OCI-LY3 (cell line): ENCODE data around the gene CIT.

Experiments used
- H2AFZ ChIP-seq: fragments of 200-600, 300-600 bp; shearing (Covaris generic); 2 replicates; pipeline ENCODE4 v1.6.0; 2014; ENCODE audit warnings: antibody characterized with exemption, low read depth, low read length
- H3K27ac ChIP-seq: fragments of 200-600, 300-600 bp; sonication (generic); 2 replicates; pipeline ENCODE4 v1.5.1; 2014; ENCODE audit warnings: mild to moderate bottlenecking, low read length, moderate library complexity, mixed read lengths
- H3K27me3 ChIP-seq: fragments of 200-600, 300-600 bp; sonication (generic); 2 replicates; pipeline ENCODE4 v1.6.1; 2014; ENCODE audit warnings: low read depth, low read length, mixed read lengths
- H3K36me3 ChIP-seq: fragments of 200-600, 300-600 bp; sonication (generic); replicated peaks from 2 replicates; pipeline ENCODE3; 2014; ENCODE audit warnings: low read depth, low read length, mixed read lengths
- H3K4me1 ChIP-seq: fragments of 300-600, 200-600 bp; sonication (generic); 2 replicates; pipeline ENCODE4 v1.6.1; 2014; ENCODE audit warnings: low read length, mixed read lengths
- H3K4me2 ChIP-seq: fragments of 200-600, 300-600 bp; sonication (generic); 2 replicates; pipeline ENCODE4 v1.6.1; 2014; ENCODE audit warnings: low read length, mixed read lengths
- H3K4me3 ChIP-seq: fragments of 300-600, 200-600 bp; sonication (generic); 2 replicates; pipeline ENCODE4 v1.5.1; 2014; ENCODE audit warnings: antibody characterized with exemption, mild to moderate bottlenecking, low read length, moderate library complexity
- H3K79me2 ChIP-seq: fragments of 300-600, 200-600 bp; shearing (Covaris generic); 2 replicates; pipeline ENCODE4 v1.6.1; 2014; ENCODE audit warnings: mild to moderate bottlenecking, low read length, mixed read lengths
- H3K9ac ChIP-seq: fragments of 300-600, 200-600 bp; shearing (Covaris generic); 2 replicates; pipeline ENCODE4 v1.6.0; 2014; ENCODE audit warnings: mild to moderate bottlenecking, low read length, moderate library complexity
- H3K9me3 ChIP-seq: fragments of 200-600, 300-600 bp; shearing (Covaris generic); 2 replicates; pipeline ENCODE4 v1.6.1; 2014; ENCODE audit warnings: low read length, mixed read lengths; ENCODE audit not compliant: insufficient read depth
- H4K20me1 ChIP-seq: fragments of 200-600, 300-600 bp; sonication (generic); 2 replicates; pipeline ENCODE4 v1.6.1; 2016; ENCODE audit warnings: low read length, mixed read lengths; ENCODE audit not compliant: insufficient read depth
- EZH2phosphoT487 ChIP-seq: fragments of 200-600 bp; shearing (Covaris generic); IDR thresholded peaks from 2 replicates; pipeline ENCODE4 v1.6.1; 2018; ENCODE audit warnings: antibody characterized with exemption, mixed run types, low read depth
- TF ChIP-seq, protein P1 (sequence below): fragments of 200-600, 300-600 bp; sonication (generic); IDR thresholded peaks from 2 replicates; pipeline ENCODE4 v1.5.1; 2014; ENCODE audit warnings: antibody characterized with exemption, low read length, low read depth

Gene CIT

DNA sequence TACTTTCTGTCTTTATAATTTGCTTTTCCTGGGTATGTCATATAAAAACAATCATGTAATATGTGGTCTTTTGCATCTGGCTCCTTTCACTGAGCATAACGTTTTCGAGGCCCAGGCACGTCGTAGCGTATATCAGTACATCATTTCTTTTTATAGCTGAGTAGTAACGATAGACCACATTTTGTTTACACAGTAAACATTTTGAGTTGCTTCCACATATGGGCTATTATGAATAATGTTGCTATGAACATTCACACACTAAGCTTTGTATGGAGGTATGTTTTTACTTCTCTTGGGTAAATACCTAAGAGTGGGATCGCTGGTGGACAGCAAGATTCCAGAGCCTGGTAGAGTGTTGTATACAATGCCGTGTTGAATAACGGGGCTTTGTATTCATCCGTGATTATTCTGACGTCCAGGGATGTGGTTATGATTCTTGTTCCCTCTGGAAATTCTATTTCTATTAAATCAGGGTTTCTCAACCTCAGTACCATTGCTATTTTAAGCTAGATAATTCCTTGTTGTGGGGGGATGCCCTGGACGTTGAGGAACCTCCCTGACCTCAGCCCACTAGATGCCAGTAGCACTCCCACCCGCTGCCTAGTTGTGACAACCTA, 38.9 kb upstream of the CIT start:
- Histone ChIP-seq H3K79me2 (no peaks in the 10 kb centered on the region), H3K4me2 (no peak overlapping the region), H3K4me1 (no peaks in the 10 kb centered on the region), H3K27ac (no peak overlapping the region), H3K36me3 (no peaks in the 10 kb centered on the region), H2AFZ (no peak overlapping the region), H3K4me3 (no peak overlapping the region), H4K20me1 (no peaks in the 10 kb centered on the region), H3K27me3 (no peaks in the 10 kb centered on the region), H3K9ac (no peak overlapping the region), H3K9me3 (no peaks in the 10 kb centered on the region)
- TF ChIP-seq EZH2phosphoT487: no peak
- TF ChIP-seq, protein P1, sequence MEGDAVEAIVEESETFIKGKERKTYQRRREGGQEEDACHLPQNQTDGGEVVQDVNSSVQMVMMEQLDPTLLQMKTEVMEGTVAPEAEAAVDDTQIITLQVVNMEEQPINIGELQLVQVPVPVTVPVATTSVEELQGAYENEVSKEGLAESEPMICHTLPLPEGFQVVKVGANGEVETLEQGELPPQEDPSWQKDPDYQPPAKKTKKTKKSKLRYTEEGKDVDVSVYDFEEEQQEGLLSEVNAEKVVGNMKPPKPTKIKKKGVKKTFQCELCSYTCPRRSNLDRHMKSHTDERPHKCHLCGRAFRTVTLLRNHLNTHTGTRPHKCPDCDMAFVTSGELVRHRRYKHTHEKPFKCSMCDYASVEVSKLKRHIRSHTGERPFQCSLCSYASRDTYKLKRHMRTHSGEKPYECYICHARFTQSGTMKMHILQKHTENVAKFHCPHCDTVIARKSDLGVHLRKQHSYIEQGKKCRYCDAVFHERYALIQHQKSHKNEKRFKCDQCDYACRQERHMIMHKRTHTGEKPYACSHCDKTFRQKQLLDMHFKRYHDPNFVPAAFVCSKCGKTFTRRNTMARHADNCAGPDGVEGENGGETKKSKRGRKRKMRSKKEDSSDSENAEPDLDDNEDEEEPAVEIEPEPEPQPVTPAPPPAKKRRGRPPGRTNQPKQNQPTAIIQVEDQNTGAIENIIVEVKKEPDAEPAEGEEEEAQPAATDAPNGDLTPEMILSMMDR: no peak

DNA sequence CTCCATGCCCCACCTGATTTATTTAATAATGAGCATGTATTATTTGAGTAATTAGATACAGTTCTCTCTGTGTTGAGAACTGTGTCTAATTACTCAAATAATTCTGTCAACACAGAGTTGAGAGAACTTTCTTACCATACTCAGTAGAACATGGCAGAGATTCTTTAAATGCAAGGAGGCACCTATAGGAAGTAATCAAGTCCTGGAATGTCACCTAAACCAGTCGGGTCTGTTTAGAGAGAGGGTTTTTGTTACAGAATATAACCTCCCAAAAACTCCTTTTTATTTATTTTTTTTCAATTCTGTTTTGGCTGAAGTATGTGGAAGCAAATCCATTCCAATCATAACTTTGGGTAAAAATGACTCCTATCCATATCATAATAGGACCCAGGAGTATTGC, 37.5 kb upstream of the CIT start:
- no peaks in the 10 kb centered on the region for H4K20me1 ChIP-seq
- no peaks in the 10 kb centered on the region for H3K4me1 ChIP-seq
- H3K4me3 ChIP-seq: no peak overlapping the region
- TF ChIP-seq, protein P1: no peak
- TF ChIP-seq EZH2phosphoT487: no peak
- H3K36me3 ChIP-seq: no peaks in the 10 kb centered on the region
- H3K4me2 ChIP-seq: no peak overlapping the region
- no peak overlapping the region for H3K9ac ChIP-seq
- no peaks in the 10 kb centered on the region for H3K79me2 ChIP-seq
- H3K27me3 ChIP-seq: no peaks in the 10 kb centered on the region
- no peaks in the 10 kb centered on the region for H3K9me3 ChIP-seq
- H3K27ac ChIP-seq: no peak overlapping the region
- H2AFZ ChIP-seq: no peak overlapping the region

DNA sequence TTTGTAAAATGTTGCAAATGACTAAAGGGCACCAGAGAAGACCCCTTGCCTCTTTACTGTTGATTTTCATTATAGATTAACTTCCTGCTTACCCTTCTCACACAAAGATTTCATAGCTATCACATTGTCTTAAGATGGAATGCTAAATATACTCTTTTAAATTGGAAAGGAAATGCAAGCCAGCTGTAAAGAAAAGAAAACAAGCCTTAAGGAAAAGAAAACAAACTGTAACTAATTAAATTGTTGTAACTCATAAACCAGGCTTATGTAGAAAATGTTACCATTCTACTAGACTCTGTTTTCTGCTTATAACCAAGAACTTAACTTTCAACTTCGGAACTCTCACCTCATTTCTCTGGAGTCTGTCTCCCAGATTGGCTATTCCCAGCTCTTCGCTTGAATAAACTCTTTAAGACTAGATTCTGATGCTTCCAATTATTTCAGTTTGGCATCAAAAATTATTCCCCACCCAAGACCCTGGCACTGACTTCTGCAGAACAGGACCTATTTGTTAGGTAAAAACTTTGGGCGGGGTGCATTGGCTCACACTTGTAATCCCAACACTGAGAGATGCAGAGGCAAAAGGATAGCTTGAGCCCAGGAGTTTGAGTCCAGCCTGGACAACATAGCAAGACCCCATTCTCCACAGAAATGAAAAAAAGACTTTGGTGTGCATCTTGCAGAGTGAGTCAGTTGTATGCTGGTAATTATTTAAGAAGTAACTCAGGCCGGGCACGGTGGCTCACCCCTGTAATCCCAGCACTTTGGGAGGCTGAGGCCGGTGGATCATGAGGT, 36.6 kb upstream of the CIT start:
- Histone ChIP-seq H3K79me2 (no peaks in the 10 kb centered on the region), H3K9ac (no peak overlapping the region), H3K4me3 (no peak overlapping the region), H3K36me3 (no peaks in the 10 kb centered on the region), H3K27me3 (no peaks in the 10 kb centered on the region), H3K9me3 (no peaks in the 10 kb centered on the region), H3K27ac (no peak overlapping the region), H3K4me1 (no peaks in the 10 kb centered on the region), H2AFZ (no peak overlapping the region), H4K20me1 (no peaks in the 10 kb centered on the region), H3K4me2 (no peak overlapping the region)
- TF ChIP-seq, protein P1: no peak
- TF ChIP-seq EZH2phosphoT487: no peak

DNA sequence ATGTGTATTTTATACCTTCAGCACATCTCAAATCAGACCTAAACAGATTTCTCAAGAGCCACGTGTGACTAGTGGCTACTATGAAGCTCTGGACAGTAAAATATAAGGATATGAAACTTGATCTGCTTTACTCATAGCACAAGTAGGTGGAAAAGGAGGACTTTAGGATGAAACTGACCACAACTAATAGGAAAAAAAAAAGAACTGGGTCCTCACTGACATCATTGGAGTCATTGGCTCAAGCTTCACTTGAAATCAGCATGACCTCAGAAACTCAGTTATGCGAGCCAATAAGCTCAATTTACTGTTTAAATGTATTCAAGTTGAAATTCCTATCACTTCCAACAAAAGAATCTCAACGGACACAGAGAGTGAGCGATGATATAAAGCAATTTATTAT, 34.1 kb upstream of the CIT start:
- Histone ChIP-seq H3K27me3 (no peaks in the 10 kb centered on the region), H3K27ac (no peak overlapping the region), H3K79me2 (no peaks in the 10 kb centered on the region), H3K9ac (no peak overlapping the region), H4K20me1 (no peaks in the 10 kb centered on the region), H3K36me3 (no peaks in the 10 kb centered on the region), H3K4me2 (no peak overlapping the region), H2AFZ (no peak overlapping the region), H3K4me1 (no peaks in the 10 kb centered on the region), H3K4me3 (no peak overlapping the region), H3K9me3 (no peaks in the 10 kb centered on the region)
- TF ChIP-seq, protein P1: no peak
- TF ChIP-seq EZH2phosphoT487: no peak
